HEK293T (cell line): ENCODE results near the gene ZNF467.

Experiments
- CTCF ChIA-PET: fragments of 350-600 bp; formaldehyde crosslinking; extraction: SDS; loops from one replicate; lab custom pipeline; 2021; ENCODE audit warnings: antibody characterized with exemption, inconsistent platforms; lab: Yijun Ruan, JAX
- POLR2A ChIA-PET: fragments of 350-600 bp; formaldehyde crosslinking; extraction: SDS; loops from one replicate; lab custom pipeline; 2020; ENCODE audit warnings: antibody characterized with exemption, inconsistent platforms; lab: Yijun Ruan, JAX
- DNase-seq: peaks from one replicate; pipeline ENCODE4 v3.0.0; 2012; ENCODE audit warnings: mixed read lengths; ENCODE audit errors: extremely low spot score
- ARNT ChIP-seq: fragments of 450-650 bp; IDR thresholded peaks from 2 replicates; pipeline ENCODE4 v1.6.1; 2017; ENCODE audit warnings: mild to moderate bottlenecking
- BHLHE40 ChIP-seq: fragments of 450-650 bp; IDR thresholded peaks from 2 replicates; pipeline ENCODE4 v1.6.1; 2016; ENCODE audit warnings: mild to moderate bottlenecking, moderate library complexity, borderline replicate concordance
- CTBP1 ChIP-seq: fragments of 450-650 bp; IDR thresholded peaks from 2 replicates; pipeline ENCODE4 v1.6.1; 2016; ENCODE audit warnings: borderline replicate concordance
- ELF4 ChIP-seq: fragments of 450-650 bp; IDR thresholded peaks from 2 replicates; pipeline ENCODE4 v1.6.1; 2017; ENCODE audit warnings: antibody characterized with exemption
- FOXA1 ChIP-seq: fragments of 450-650 bp; IDR thresholded peaks from 2 replicates; pipeline ENCODE4 v1.6.1; 2016; ENCODE audit warnings: mild to moderate bottlenecking
- FOXK2 ChIP-seq: fragments of 450-650 bp; IDR thresholded peaks from 2 replicates; pipeline ENCODE4 v1.6.1; 2016; ENCODE audit warnings: mild to moderate bottlenecking
- FOXM1 ChIP-seq: fragments of 450-650 bp; IDR thresholded peaks from 2 replicates; pipeline ENCODE4 v1.6.1; 2017; ENCODE audit warnings: mild to moderate bottlenecking, borderline replicate concordance
- HDGF ChIP-seq: fragments of 450-650 bp; IDR thresholded peaks from 2 replicates; pipeline ENCODE4 v1.6.1; 2017; ENCODE audit warnings: antibody characterized with exemption, borderline replicate concordance
- L3MBTL2 ChIP-seq: fragments of 450-650 bp; conservative IDR thresholded peaks from 2 replicates; pipeline ENCODE4 v1.6.1; 2016; ENCODE audit warnings: mild to moderate bottlenecking
- LEF1 ChIP-seq: fragments of 450-650 bp; IDR thresholded peaks from 2 replicates; pipeline ENCODE4 v1.6.1; 2017; ENCODE audit warnings: mild to moderate bottlenecking, borderline replicate concordance
- NFRKB ChIP-seq: fragments of 450-650 bp; IDR thresholded peaks from 2 replicates; pipeline ENCODE4 v1.6.1; 2016; ENCODE audit warnings: mild to moderate bottlenecking, moderate library complexity
- PKNOX1 ChIP-seq: fragments of 450-650 bp; IDR thresholded peaks from 2 replicates; pipeline ENCODE4 v1.6.1; 2016
- SP1 ChIP-seq: fragments of 450-650 bp; IDR thresholded peaks from 2 replicates; pipeline ENCODE4 v1.6.1; 2017
- SUZ12 ChIP-seq: fragments of 450-650 bp; IDR thresholded peaks from 2 replicates; pipeline ENCODE4 v1.6.1; 2016; ENCODE audit warnings: mild to moderate bottlenecking
- TARDBP ChIP-seq: fragments of 450-650 bp; IDR thresholded peaks from 2 replicates; pipeline ENCODE4 v1.6.1; 2016
- ZNF384 ChIP-seq: fragments of 450-650 bp; IDR thresholded peaks from 2 replicates; pipeline ENCODE4 v1.6.1; 2016

Gene ZNF467

GRCh38 chr7:149782682-149783345, 9.4 kb upstream of the ZNF467 start:
- ChIA-PET POLR2A (interaction anchor here (0.7 to 1.1 kb wide), 8 partner anchors 8 to 120 kb away, joined by 3 to 8 read pairs (median 4); partner anchors contain the start of genes ZNF467 and ZNF862), CTCF (interaction anchor here (1.0 kb wide), 1 partner anchor 41 kb away, joined by 3 read pairs; no protein-coding TSS in a partner anchor)
- TF ChIP-seq TARDBP (no peak), CTBP1 (no peak), SP1 (no peak), L3MBTL2 (no peak), ARNT (no peak), PKNOX1 (no peak), FOXA1 (no peak), ZNF384 (no peak)
- DNase-seq: no peak

GRCh38 chr7:149781921-149782320, 8.5 kb upstream of the ZNF467 start:
- ChIA-PET POLR2A (interaction anchor here (0.9 to 1.1 kb wide), 7 partner anchors 8 to 119 kb away, joined by 3 to 8 read pairs (median 4); partner anchors contain the start of genes ZNF467 and ZNF862), CTCF (interaction anchor here (1.0 kb wide), 1 partner anchor 40 kb away, joined by 3 read pairs; no protein-coding TSS in a partner anchor)
- TF ChIP-seq FOXK2: no peak
- TF ChIP-seq FOXM1: no peak
- TF ChIP-seq PKNOX1: no peak
- TF ChIP-seq ARNT: no peak
- no peak for TF ChIP-seq BHLHE40
- TF ChIP-seq TARDBP: no peak
- no peak for TF ChIP-seq SP1
- no peak for TF ChIP-seq ELF4
- TF ChIP-seq HDGF: no peak
- TF ChIP-seq CTBP1: no peak
- no peak for DNase-seq

- TF ChIP-seq ARNT (no peak), FOXK2 (no peak), BHLHE40 (no peak), SP1 (no peak), FOXM1 (no peak), LEF1 (no peak), NFRKB (no peak), TARDBP (no peak), ELF4 (no peak), L3MBTL2 (no peak), HDGF (no peak), FOXA1 (no peak), ZNF384 (no peak), PKNOX1 (no peak), SUZ12 (no peak), CTBP1 (no peak)
- ChIA-PET POLR2A (no interaction called here), CTCF (interaction anchor here (1.3 kb wide), 1 partner anchor 9 kb away, joined by 3 read pairs; no protein-coding TSS in a partner anchor)
- DNase-seq: no peak
Observed at GRCh38 chr7:149780636-149781419, 7.4 kb upstream of the ZNF467 start.

GRCh38 chr7:149780056-149780455, 6.7 kb upstream of the ZNF467 start:
- POLR2A ChIA-PET: interaction anchor here (0.6 kb wide), 1 partner anchor 29 kb away, joined by 3 read pairs; no protein-coding TSS in a partner anchor
- CTCF ChIA-PET: interaction anchor here (1.3 kb wide), 1 partner anchor 10 kb away, joined by 3 read pairs; no protein-coding TSS in a partner anchor
- no peak for DNase-seq
- TF ChIP-seq ZNF384: no peak
- TF ChIP-seq PKNOX1: no peak
- TF ChIP-seq FOXA1: no peak
- no peak for TF ChIP-seq SP1
- no peak for TF ChIP-seq LEF1
- no peak for TF ChIP-seq FOXK2
- no peak for TF ChIP-seq L3MBTL2
- TF ChIP-seq NFRKB: no peak

GRCh38 chr7:149779502-149779805, 6.1 kb upstream of the ZNF467 start:
- DNase-seq: no peak
- TF ChIP-seq FOXM1: no peak
- TF ChIP-seq SUZ12: no peak
- TF ChIP-seq HDGF: no peak
- TF ChIP-seq SP1: no peak
- TF ChIP-seq CTBP1: no peak
- no peak for TF ChIP-seq FOXA1
- TF ChIP-seq TARDBP: no peak
- TF ChIP-seq ELF4: no peak
- TF ChIP-seq NFRKB: no peak
- TF ChIP-seq LEF1: no peak
- no peak for TF ChIP-seq ARNT
- TF ChIP-seq PKNOX1: no peak
- no peak for TF ChIP-seq FOXK2
- CTCF ChIA-PET: interaction anchor here (0.8 to 1.3 kb wide), 2 partner anchors 10 kb away, joined by 3 read pairs; no protein-coding TSS in a partner anchor
- POLR2A ChIA-PET: interaction anchor here (0.6 kb wide), 1 partner anchor 29 kb away, joined by 3 read pairs; no protein-coding TSS in a partner anchor
